ENCODE data around the gene CFAP410.
"Not testable (repeated sequence)": the region's sequence is repeated elsewhere in the genome, so short reads cannot be mapped to it uniquely, and the experiment has no call there.

Gene CFAP410

DNA sequence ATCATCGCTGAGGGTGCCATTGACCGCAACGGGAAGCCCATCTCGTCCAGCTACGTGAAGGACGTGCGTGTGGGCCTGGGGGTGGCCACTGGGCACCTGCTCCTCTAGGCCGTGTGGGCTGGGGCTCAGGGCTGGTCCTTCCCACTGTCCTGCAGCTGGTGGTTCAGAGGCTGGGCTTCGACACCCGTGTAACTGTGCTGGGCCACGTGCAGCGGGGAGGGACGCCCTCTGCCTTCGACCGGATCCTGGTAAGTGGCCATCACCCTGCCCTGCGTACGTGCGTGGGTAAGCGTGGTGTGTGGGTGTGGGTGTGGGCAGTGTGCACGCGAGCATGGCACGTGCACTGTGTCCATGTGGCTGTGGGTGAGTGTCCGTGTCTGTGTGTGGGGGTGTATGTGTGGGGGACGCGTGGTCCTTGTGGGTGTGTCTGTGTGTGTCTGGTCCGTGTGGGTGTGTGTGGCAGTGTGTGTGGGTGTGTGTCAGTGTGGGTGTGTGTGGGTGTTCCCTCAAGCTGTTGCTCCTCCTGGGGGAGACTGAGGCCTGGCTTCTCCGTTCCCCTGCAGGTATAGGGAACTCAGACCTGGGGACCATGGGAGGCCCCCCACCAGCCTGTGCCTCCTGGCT, 22.8 kb downstream of the CFAP410 start:
- no peak for DNase-seq (ENCODE audit: low read depth)

DNA sequence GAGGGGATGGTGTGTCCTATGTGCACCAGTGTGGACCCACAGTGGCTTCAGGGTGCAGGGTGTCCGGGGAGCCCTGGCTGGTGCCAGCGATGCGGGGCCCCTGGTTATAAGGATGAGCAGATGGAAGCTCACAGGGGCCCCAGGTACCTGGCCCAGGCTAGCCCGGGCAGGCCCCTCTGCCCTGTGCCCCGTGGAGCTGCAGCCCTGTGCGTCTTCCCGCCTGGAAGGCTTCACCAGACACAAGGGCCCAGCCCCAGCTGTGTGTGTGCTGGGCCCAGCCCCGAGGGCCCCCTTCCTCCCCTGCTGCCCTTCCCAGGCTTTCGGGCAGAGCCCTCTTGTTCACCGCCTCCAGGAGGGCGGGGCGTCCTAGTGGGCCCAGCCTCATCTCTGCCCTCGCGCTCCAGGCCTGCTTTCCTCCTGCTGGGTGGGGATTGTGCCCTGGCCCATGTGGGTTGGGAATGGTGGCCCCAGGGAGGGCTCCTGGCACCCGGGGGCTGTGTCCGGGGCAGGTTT, 23.4 kb downstream of the CFAP410 start:
- DNase-seq (ENCODE audit: low read depth) = no peak

DNA sequence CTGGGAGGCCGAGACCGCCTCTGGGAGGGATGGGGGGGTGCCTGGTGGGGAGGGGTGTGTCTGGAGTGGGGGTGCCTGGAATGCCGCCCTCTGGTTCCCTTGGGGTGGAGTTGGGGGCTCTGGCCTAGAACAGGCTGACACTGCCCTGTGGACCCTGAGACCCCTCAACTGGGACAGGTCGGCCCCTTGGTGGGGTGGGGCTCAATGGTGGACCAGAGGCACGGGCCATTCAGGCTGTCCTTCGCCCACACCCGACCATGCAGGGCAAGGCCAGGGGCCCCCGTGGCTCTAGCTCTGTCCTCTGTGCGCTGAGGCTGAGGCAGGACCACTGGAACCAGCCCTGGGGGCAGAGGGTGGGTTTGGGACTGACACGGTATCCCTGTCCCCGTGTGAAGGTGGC, 24.6 kb downstream of the CFAP410 start:
- no peak for DNase-seq (ENCODE audit: low read depth)

DNA sequence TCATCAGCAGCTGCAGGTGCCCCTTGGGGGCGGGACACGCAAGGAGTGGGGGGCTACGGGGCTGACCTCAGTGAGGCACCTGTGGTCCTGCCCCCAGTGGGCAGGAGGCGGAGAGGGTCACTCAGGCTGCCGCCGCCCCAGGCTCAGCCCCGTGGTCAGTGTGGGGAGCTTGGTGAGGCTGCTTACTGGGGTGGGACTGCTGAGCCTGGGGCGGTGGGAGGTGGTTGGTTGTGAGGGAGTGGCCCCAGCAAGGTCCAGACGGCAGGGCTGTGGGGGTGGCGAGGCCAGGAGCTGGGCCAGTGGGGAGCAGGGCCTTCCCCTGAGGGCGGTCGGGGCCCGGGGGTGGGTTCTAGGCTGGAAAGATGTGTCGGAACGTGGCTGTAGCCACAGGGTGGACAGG, 25.1 kb downstream of the CFAP410 start:
- no peak for DNase-seq (ENCODE audit: low read depth)

DNA sequence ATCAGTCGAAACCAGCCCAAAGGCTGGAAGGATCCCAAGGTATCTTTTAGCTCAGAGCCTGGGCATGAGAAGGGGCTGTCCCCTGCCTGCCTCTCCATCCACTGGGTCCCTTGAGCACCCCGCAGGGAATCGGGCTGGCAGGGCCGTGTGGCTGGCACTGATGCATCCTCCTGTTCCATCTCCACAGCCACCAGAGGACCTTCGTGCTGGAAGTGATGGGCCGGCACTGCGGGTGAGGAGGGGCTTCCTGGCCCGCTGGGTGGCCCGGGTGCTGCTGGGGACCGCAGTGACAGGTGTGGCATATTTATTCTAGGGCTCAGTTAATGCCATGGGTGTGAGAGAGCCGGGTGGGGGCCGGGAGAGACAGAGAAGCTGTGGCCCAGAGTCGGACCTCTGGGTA, 25.7 kb downstream of the CFAP410 start:
- no peak for DNase-seq (ENCODE audit: low read depth)

DNA sequence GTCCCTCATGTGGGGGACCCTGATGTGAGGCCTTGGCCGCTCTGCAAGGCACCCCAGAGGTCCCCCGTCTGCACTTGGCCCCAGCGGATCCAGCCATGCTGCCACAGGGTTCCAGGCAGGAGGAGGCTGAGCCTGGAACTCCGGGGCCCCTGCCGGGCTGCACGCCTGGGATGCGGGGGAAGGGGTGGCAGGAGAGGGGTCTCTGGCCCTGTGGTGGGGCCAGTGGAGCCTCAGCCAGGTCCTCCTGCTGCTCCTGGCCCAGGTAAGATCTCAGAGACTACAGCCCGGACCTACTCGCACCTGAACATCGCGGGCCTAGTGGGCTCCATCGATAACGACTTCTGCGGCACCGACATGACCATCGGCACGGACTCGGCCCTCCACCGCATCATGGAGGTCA, 26.5 kb downstream of the CFAP410 start:
- DNase-seq (ENCODE audit: low read depth) = no peak

DNA sequence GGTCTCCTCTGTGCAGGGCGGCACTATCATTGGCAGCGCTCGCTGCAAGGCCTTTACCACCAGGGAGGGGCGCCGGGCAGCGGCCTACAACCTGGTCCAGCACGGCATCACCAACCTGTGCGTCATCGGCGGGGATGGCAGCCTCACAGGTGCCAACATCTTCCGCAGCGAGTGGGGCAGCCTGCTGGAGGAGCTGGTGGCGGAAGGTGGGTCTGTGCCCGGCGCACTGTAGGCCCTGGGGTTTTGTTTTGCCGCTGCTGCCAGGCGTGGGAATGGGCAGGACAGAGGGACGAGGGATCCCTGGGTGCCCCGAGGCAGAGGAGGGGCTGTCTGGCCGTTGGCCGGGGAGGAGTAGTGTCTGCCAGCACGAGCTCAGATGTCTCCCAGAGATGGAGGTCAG, 27.1 kb downstream of the CFAP410 start:
- DNase-seq (ENCODE audit: low read depth) = no peak

DNA sequence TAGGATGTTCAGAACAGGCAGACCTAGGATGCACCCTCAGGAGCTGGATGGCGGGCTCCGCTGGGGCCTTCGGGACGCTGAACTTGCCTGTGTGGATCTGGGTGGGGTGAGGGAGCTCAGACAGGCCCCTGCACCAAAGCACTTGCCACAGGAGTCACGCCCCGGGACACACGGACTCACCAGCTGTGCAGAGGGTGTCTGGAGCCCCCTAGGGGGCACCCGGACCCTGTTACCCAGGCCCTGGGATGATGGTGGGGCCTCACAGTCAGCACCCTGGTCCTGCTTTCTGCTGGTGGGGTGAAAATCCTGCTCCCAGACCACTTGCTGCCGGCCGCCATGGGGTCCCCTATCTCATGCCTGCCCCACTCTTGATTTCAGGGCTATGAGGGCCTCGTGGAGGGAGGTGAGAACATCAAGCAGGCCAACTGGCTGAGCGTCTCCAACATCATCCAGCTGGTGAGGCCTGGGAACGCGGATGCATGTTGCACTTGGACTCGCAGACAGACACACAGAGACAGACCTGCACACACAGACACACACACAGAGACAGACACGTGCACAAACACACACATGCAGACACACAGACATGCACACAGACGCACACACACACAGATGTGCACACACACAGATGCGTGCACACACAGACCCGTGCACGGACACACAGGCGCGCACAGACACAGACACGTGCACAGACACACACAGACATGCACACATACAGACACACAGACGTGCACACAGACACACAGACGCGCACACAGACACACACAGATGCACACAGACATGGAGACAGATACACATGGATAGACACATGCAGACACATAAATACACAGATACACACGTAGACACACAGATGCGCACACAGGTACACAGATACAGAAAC, 28.3 kb downstream of the CFAP410 start:
- no peak for DNase-seq (ENCODE audit: low read depth)

DNA sequence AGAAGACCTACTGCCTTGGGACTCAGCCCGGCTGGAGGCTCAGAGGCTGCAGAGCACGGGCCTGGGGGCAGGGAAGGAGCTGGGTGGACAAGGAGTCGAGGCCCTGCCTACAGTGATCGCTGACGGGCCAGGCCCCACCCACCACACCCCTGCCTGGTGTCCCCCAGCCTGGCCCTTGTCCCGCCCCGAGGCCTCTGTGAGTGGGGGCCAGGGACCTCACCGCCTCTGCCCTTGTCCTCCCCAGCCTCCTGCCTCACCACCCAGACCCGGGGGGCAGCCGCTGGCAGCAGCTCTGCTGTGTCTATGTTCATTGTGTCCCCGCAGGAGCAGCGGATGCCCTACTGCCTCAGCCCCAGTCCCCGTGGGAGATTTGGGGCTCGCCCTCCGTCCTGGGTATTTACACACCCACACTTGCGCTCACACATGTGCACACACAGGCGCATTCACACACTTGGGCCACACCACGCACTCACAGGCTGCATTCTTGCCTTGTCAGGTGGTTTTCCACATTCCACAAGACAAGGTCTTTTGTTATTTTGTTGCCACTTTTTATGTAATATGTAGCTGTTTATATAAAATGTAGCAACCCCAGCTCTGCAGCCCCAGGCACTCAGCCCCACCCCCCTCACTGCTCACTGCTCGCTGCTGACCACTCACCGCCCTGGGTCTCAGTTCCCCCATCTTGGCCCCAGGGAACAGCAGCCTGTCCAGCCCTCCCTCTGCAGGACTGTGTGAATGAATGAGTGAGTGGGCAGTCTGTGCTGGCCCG, 32.1 kb downstream of the CFAP410 start:
- DNase-seq (ENCODE audit: low read depth) = peak; percentile 46

DNA sequence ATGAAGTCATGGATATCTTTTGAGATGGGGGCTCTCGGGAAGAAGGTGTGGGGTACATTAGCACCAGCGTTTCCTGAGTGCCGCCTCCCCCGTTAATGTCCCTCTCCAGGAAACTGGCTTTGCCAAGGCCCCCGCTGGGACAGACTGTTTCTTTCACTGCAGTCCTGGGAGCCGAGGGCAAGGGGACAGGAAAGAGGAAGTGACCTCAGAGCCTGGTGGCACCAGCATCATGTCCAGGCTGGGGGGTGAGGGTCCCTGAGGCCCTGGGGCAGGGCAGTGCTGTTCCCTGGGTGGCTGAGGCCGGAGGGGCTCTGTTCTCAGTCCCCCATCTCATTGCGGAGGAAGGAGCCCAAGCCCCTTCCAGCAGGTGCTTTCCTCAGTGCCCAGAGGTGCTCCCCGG, 33.5 kb downstream of the CFAP410 start:
- DNase-seq (ENCODE audit: low read depth) = no peak

DNA sequence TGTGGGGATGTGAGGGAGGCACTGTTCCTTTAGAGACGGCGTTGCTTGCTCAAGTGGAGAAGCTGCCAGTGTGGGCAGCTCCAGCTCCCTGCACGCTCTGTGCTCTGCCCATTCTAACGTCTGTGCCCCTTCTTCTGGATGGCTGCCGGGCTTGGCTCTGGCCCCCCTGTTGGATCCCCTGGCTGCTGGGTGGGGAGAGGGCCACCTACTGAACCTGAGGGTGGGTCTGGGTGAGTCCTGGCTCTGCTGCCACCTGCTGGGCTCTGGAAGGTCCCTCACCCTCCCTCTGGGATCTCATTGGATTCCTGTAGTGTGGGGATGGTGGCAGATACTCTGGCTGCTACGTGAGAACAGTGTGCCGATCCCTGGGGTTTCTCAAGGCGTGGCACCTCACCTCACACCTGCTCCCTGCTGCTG, 34.3 kb downstream of the CFAP410 start:
- peak; percentile 33 for DNase-seq (ENCODE audit: low read depth)

DNA sequence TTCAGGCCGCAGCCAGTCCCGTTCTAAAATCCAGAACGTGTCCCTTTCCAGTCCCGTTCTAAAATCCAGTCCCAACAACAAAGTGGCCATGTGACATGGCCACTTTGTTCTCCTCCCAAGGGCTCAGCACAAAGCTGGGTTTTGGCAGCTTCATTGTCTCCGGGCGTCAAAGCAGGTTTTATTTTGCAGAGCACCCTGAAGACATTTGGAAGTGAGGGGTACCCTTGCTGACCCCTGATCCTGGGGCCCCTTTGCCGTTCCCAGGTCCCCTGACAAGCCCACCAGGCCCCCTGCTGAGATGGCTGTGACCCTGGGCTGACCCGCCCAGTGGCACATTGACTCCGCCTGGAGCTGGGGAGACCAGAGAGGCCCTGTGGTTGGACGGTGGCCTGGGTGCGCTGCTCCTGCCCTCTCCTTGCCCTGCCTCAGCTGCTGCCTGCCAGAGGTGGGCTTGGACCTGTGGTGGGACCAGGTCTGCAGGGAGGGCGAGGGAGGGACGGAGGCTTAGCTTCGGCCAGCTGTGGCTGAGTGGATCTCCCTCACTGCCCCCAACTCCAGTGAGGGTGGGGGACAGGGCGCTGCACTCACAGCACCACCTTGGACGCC, 35.1 kb downstream of the CFAP410 start:
- no peak for DNase-seq (ENCODE audit: low read depth)

DNA sequence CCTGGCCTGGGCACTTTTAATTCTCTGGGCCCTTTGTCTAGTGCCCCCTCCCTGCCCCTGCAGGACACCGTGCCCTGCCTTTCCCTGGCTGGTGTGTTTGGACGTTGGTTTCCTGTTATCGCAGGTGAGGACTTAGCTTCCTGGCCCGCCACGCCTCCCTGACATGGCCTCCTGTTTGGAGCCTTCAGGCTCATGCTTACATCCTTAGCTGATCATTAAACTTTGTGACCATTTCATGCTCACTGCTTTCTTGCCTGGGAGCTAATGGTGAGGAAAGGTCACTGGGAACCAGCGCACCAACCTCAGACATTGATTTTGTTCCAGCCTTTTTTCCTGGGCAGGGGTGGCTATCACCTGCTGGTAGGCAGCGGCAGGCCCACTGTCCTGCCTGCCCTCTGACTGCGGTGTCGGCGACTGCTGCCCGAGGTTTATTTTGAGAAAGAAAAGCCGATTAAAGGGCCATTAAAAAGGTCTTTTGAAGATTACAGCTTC, 35.7 kb downstream of the CFAP410 start:
- DNase-seq (ENCODE audit: low read depth) = no peak

DNA sequence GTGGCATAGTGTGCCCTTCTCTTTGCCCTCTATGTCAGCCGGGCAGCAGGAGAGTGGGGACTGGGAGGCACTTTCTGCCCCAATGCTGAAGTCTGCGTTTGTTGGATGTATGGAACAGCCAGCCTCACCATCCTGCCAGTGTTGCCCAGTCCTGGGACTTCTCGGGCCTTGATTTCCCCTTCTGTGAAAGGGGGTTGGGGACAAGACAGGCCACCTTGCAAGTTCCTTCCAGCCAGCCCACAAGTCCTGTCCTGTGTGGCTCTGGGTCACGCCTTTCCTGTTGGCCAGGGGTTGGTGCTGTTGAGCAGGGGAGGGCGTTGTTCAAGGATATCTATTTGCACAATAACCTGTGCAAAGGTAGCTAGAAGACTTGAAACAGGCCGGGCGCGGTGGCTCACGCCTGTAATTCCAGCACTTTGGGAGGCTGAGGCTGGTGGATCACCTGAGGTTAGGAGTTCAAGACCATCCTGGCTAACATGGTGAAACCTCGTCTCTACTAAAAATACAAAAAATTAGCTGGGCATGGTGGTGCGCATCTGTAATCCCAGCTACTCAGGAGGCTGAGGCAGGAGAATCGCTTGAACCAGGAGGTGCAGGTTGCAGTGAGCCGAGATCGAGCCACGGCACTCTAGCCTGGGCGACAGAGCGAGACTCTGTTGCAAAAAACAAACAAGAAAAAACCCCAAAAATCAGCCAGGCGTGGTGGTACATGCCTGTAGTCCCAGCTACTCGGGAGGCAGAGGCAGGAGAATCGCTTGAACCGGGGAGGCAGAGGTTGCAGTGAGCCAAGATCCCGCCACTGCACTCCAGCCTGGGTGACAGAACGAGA, 36.4 kb downstream of the CFAP410 start:
- DNase-seq (ENCODE audit: low read depth) = not testable (repeated sequence)

DNA sequence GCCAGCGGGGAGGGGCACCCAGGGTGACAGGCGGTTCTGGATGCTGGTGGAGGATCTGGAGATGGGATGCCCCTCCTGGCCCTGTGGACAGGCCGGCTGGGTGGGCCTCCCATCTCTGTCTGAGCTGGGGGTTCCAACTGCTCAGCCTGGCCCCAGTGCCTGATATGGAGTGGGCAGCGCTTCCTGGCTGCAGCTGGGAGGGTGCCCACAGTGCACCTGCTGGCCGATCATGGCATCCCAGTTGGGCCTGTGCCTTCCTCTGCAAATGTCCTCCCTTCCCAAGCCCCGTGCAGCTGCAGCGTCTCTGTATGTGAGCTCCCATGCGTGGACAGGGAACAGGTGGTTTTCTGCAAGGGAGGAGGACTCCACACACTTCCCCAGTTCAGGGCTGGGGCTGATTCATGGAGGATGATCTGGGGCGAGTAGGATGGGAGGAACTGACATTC, 37.2 kb downstream of the CFAP410 start:
- no peak for DNase-seq (ENCODE audit: low read depth)

DNA sequence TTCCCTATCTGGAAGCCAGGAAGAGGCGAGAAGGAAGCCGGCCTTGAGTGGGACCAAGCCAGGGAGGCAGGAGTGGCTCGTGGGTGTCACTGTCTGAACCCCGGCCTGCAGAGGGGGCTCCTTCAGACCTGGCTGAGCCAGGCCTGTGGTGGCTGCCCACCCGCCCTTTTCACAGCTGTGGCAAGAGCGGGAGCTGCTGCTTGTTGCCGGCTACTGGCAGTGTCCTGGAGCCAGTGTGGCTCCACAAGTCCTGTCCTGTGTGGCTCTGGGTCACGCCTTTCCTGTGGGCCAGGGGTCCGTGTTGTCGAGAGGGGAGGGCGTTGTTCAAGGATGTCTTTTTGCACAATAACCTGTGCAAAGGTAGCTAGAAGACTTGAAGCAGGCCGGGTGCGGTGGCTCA, 38.0 kb downstream of the CFAP410 start:
- no peak for DNase-seq (ENCODE audit: low read depth)

DNA sequence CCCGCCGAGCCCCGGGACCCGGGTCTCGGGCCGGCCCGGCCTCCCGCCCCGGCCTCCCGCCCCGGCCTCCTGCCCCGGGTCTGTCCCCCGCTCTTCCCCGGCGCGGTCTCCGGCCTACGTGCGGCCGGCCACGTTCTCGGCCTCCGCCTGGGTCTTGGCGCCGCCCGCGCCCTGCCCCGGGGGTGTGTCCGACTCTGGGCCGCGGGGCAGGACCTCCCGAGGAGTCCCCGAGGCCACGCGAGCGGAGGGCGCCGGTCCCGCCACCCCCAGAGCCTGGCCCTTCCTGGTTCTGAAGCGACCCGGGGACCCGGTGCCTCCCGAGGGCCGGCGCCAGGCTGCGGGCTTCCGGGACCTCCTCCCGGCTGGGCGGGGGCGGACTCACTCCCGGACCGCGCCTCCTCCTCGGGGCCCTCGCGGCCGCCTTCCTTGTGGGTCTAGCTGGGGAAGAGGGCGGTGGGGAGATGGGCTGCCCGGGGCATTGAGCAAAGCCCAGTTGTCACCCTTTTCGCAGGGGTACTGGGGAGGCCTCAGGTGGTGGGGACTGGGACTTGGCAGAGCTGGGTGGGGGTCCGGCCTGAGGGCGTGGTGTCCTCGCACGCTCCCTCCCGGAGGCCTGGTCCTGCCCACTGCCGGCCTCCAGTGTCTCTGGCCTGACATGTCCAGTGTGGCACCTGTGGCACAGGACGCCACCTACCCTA, 38.8 kb downstream of the CFAP410 start:
- DNase-seq (ENCODE audit: low read depth) = peak; percentile 56

DNA sequence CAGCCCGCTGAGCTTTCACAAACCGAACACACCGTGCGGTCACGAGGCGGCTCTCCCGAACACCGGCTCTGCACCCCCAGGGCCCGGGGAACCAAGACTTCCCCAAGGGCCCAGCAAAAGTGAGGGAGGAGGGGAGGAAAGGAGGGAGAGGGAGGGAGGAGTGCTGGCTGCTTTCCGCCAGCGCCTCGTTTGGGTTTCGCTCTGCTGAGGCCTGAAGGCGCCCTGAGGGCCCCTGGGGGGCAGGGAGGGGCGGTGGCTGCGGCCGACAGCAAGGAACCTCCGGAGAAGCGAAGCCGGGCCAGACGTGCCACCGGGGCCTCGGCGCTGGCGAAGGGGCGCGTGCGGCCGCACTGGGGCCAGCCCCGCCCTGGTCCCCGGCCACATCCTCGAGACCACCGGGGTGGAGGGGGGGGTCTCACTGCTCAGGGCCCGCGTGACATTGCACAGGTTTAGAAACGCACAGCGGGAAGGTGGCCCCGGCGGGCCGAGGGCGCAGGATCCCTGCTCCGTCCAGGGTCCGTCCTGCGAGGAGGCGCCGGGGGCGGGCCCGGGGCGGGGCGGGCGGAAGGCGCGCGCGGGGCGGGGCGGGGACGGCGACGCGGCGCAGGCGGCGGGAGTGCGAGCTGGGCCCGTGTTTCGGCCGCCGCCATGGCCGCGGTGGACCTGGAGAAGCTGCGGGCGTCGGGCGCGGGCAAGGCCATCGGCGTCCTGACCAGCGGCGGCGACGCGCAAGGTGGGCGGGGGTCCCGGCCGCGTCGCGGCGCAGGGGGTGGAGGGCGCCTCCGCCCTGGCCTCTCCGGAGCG, 39.5 kb downstream of the CFAP410 start, which contains the start of gene PFKL:
Gene PFKL, plus strand, starts transcription at position 596 of the 804 bp plus-strand sequence. Its CDS starts 53 bp downstream, at position 649.
- peak; percentile 46 for DNase-seq (ENCODE audit: low read depth)

DNA sequence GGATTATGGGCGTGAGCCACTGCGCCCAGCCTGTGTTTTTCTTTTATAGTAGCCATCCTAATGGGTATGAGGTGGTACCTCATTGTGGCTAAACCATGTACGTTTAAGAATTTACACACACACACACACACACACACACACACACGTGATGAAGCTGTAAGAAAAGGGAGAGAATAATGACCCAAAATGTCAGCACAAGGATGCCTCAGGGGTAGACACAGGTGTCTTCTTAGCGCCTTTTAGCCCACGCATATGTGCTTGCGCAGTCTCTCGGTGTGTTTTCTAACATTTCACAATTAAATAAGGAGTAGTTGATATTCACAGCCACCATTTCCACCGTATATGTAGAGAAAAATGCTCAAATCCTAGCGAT, 40.1 kb downstream of the CFAP410 start:
- peak; percentile 21 for DNase-seq (ENCODE audit: low read depth)

Measured in iris pigment epithelial cell (primary cell).